Thoracic aorta (tissue), 2 donors: ENCODE measurements around the gene LAMTOR1. TPM values are rescaled to one million over a fixed set of nuclear protein-coding genes. Genes with fewer than 3 reads are reported as not detected.

Experiments
- ATAC-seq: fragments of 150-250 bp; one replicate; pipeline ENCODE4 v1.8.0; 2017; ENCODE audit warnings: low read depth; ENCODE audit not compliant: insufficient number of reproducible peaks, low FRiP score
- DNase-seq: peaks from one replicate; pipeline ENCODE4 v3.0.0-alpha.2; 2020; ENCODE audit warnings: low spot score
- H3K27ac ChIP-seq, 2 donors: fragments of 200-600 bp; sonication (generic); 1 replicate in 1 of 2; 2 replicates in 1 of 2; pipeline ENCODE4 v1.5.1; 2016; ENCODE audit warnings: mild to moderate bottlenecking in 2 of 2, moderate library complexity in 2 of 2
- H3K27me3 ChIP-seq: fragments of 200-600 bp; sonication (generic); replicated peaks from 2 replicates; pipeline ENCODE4 v1.6.0; 2016; ENCODE audit warnings: mild to moderate bottlenecking; ENCODE audit not compliant: insufficient read depth
- H3K36me3 ChIP-seq: fragments of 200-600 bp; sonication (generic); one replicate; pipeline ENCODE4 v1.5.1; 2016
- H3K4me1 ChIP-seq, 2 donors: fragments of 200-600 bp; sonication (generic); 1 replicate in 1 of 2; 2 replicates in 1 of 2; pipeline versions ENCODE4 v1.5.1 to v1.6.0; 2016; ENCODE audit warnings: low read depth in 2 of 2, mild to moderate bottlenecking in 1 of 2; ENCODE audit not compliant: control insufficient read depth in 1 of 2
- H3K4me3 ChIP-seq: fragments of 200-600 bp; sonication (generic); 2 replicates; pipeline ENCODE4 v1.5.1; 2016; ENCODE audit warnings: mild to moderate bottlenecking
- H3K9me3 ChIP-seq: fragments of 200-600 bp; sonication (generic); 2 replicates; pipeline ENCODE4 v1.5.1; 2016
- total RNA-seq, 2 donors: library from RNA; depleted of rRNA; stranded (reverse); fragments of >200 nt; gene quantifications; one replicate each; pipeline versions ENCODE4 v1.1.0 to v1.2.3, GENCODE V29; 2016
- TF ChIP-seq, protein P1 (sequence below): fragments of 200-600 bp; sonication (generic); IDR thresholded peaks from one replicate; pipeline ENCODE4 v1.5.1; 2019; ENCODE audit warnings: antibody characterized with exemption

Gene LAMTOR1
- total RNA-seq, 2 donors from 2014 or later = 68.1 to 94.4 TPM

DNA sequence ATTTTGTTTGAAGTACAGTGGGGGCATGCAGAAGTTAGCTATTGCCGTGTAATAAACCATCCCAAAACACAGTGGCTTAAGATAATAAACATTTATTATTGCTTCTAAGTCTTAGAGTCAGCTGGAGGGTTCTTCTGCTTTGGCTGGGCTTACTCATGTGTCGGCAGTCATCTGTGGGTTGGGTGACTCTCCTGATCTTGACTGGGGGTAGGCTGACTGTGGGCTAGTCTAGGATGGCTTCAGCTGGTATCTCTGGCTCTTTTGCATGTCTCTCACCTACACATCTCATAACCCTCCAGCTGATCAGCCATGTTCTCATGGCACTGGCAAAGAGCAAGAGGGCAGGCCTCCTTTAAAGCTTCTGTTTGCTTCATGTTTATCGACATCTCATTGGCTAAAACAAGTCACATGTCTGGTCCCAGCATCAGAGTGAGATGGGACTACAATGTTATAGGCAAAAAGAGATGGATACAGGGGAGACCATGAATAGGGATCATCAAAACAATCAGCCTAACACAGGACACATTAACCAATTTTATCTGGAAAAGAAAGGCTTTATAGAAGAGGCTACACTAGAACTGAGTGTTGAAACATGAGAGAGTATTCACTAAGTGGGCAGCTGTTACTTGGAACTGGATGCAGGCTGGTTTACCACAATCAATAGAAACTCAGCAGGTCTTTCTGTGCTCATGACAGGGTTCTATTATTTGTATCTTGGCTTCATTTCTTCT, 17.3 kb downstream of the LAMTOR1 start:
- ATAC-seq (no peak), DNase-seq (no peak)
- H3K27me3 ChIP-seq = no peaks in the 10 kb centered on the region
- H3K9me3 ChIP-seq = no peaks in the 10 kb centered on the region
- no peak overlapping the region for H3K27ac ChIP-seq
- H3K36me3 ChIP-seq = peaks cover 5% of the 10 kb centered on the region
- no peak overlapping the region for H3K4me3 ChIP-seq
- TF ChIP-seq, protein P1, sequence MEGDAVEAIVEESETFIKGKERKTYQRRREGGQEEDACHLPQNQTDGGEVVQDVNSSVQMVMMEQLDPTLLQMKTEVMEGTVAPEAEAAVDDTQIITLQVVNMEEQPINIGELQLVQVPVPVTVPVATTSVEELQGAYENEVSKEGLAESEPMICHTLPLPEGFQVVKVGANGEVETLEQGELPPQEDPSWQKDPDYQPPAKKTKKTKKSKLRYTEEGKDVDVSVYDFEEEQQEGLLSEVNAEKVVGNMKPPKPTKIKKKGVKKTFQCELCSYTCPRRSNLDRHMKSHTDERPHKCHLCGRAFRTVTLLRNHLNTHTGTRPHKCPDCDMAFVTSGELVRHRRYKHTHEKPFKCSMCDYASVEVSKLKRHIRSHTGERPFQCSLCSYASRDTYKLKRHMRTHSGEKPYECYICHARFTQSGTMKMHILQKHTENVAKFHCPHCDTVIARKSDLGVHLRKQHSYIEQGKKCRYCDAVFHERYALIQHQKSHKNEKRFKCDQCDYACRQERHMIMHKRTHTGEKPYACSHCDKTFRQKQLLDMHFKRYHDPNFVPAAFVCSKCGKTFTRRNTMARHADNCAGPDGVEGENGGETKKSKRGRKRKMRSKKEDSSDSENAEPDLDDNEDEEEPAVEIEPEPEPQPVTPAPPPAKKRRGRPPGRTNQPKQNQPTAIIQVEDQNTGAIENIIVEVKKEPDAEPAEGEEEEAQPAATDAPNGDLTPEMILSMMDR = no peak
- peaks cover 6 to 9% of the 10 kb centered on the region in 2 donors for H3K4me1 ChIP-seq

DNA sequence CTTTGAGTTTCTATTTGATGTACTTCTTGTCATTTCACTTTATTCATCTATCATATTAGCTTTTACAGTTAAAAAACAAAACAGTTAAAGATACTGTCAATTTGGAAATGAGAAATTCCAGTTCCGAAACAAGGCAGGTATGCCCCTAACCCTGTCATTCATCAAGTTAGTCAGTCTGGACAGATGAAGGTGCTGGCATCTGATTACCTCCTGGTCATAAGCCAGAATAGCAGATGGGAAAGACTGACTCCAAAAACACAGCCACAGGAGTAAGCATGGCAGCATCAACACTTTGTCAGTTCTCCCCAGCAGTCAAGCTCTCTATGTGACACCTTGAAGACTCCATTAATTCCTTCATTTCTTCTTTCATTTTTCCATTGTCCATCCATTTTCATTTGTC, 18.1 kb downstream of the LAMTOR1 start:
- ATAC-seq = no peak
- H3K4me1 ChIP-seq = peaks cover 6 to 9% of the 10 kb centered on the region in 2 donors
- no peaks in the 10 kb centered on the region for H3K27me3 ChIP-seq
- H3K4me3 ChIP-seq = no peak overlapping the region
- no peaks in the 10 kb centered on the region for H3K9me3 ChIP-seq
- no peak overlapping the region for H3K27ac ChIP-seq
- TF ChIP-seq, protein P1 = no peak
- H3K36me3 ChIP-seq = peaks cover 5% of the 10 kb centered on the region
- no peak for DNase-seq

DNA sequence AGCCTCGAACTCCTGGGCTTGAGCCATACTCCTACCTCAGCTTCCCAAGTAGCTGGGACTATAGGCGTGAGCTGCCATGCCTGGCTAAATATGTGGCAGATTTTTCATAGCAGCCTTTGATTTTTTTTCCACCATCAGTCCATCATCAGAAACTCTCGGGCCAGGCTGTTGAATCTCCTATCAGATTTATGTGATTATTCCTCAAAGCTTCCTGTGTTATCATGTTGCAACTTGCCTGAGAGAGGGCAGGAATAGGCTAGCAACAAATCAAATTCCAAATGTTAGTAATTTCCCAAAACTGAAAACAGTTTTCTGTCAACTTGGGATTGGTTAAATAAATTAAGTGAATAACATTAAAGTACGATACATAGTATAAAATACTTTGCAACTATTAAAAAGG, 19.0 kb downstream of the LAMTOR1 start:
- ATAC-seq (no peak), DNase-seq (no peak)
- H3K27ac ChIP-seq = no peak overlapping the region
- no peak overlapping the region for H3K4me3 ChIP-seq
- H3K4me1 ChIP-seq = peaks cover 12 to 16% of the 10 kb centered on the region in 2 donors
- H3K36me3 ChIP-seq = peaks cover 5% of the 10 kb centered on the region
- H3K9me3 ChIP-seq = no peaks in the 10 kb centered on the region
- H3K27me3 ChIP-seq = no peaks in the 10 kb centered on the region
- TF ChIP-seq, protein P1 = no peak

DNA sequence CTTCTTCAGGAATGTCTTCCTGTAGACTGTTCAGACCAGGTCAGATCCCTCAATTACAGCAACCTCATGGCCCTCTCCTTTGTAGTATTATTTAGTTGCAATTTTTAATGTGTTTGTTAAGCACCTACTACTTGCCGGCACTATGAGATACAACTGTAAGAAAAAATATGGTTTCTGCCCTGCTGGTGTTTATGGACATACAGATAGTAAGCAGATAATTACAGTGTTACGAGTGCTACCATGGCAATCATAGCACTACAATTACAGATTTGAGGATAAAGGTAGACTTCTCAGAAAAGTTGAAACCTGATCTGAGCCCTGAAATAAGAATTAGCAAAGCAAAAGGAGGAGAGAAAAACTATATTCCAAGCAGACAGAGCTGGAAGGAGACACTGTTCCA, 19.7 kb downstream of the LAMTOR1 start:
- no peaks in the 10 kb centered on the region for H3K9me3 ChIP-seq
- H3K27ac ChIP-seq = no peak overlapping the region

DNA sequence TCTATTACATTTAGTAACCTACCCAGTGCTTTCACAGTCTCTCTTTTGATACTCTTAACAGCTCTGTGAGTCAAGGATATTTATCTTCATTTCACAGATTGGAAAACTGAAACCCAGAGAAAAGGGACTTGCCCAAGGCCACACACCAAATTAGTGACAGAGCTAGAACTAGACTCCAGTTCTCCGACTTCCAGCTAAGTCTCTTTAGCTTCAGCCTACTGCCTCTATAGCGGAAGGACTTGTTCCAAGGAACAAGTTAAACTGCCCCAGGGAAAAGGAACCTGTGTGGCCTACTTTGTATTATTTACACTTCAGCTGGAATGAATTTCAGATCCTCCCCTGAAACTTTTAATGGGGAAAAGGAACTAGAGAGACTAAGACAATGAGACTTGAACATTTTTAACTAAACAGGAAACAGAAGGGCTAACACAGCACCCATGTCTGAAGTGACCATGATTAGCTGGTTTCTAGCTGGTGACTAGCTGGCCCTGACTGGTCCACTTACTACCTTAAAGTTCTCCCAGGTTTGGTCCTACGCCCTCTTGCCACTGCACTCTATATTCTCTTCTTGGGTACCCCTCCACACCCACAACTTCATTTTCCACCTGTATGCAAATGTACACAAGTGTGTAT, 21.2 kb downstream of the LAMTOR1 start:
- DNase-seq (no peak), ATAC-seq (no peak)
- no peaks in the 10 kb centered on the region for H3K9me3 ChIP-seq
- no peaks in the 10 kb centered on the region for H3K27me3 ChIP-seq
- H3K4me3 ChIP-seq = no peak overlapping the region
- H3K36me3 ChIP-seq = no peaks in the 10 kb centered on the region
- TF ChIP-seq, protein P1 = no peak
- H3K27ac ChIP-seq = peak overlapping the region in 1 of 2 donors; percentile 92
- peaks cover 17 to 27% of the 10 kb centered on the region in 2 donors for H3K4me1 ChIP-seq

More for the DNA sequence above, 19.7 kb downstream of the LAMTOR1 start:
- ATAC-seq = no peak
- H3K4me3 ChIP-seq = no peak overlapping the region
- TF ChIP-seq, protein P1 = no peak
- peaks cover 5% of the 10 kb centered on the region for H3K36me3 ChIP-seq
- H3K4me1 ChIP-seq = peaks cover 17 to 23% of the 10 kb centered on the region in 2 donors
- DNase-seq = no peak
- H3K27me3 ChIP-seq = no peaks in the 10 kb centered on the region
